Gastroesophageal sphincter (tissue), 3 donors: ENCODE data around the gene POLK.

Experiments used
- CTCF ChIP-seq, 4 experiments: fragments of 200-600 bp in 2 of 4; fragments of 450-650 bp in 2 of 4; sonication (generic) in 1 of 4; IDR thresholded peaks; one replicate each; pipeline ENCODE4 v1.5.1; 2017 to 2019; ENCODE audit warnings: antibody characterized with exemption in 4 of 4, mild to moderate bottlenecking in 2 of 4, moderate library complexity in 2 of 4
- POLR2AphosphoS5 ChIP-seq: sonication (generic); formaldehyde crosslinking; IDR thresholded peaks from one replicate; pipeline ENCODE4 v1.6.1; 2017; ENCODE audit warnings: antibody characterized with exemption

- TF ChIP-seq POLR2AphosphoS5: no peak
- TF ChIP-seq CTCF (IDR thresholded peaks at IDR 0.05): no peak
Measured at GRCh38 chr5:75584641-75585040, 73.0 kb downstream of the POLK start.
